GM06990 (cell line): ENCODE results near the gene GHSR.
"Not testable (repeated sequence)": the region's sequence is repeated elsewhere in the genome, so short reads cannot be mapped to it uniquely, and the experiment has no call there.

Experiments used
- DNase-seq: peaks from one replicate; pipeline ENCODE4 v3.0.0-alpha.2; 2011; ENCODE audit not compliant: insufficient read length; ENCODE audit errors: extremely low read depth
- H3K27me3 ChIP-seq: replicated peaks from 2 replicates; pipeline ENCODE4 v1.6.0; 2011; ENCODE audit warnings: low read length; ENCODE audit not compliant: control insufficient read depth, insufficient read depth
- H3K36me3 ChIP-seq: 2 replicates; pipeline ENCODE4 v1.5.1; 2011; ENCODE audit warnings: low read length; ENCODE audit not compliant: control insufficient read depth, insufficient read depth
- H3K4me3 ChIP-seq: replicated peaks from 2 replicates; pipeline ENCODE4 v1.5.1; 2011; ENCODE audit warnings: low read depth, mild to moderate bottlenecking, control low read depth, low read length
- TF ChIP-seq, protein P1 (sequence below): IDR thresholded peaks from 2 replicates; pipeline ENCODE4 v1.5.1; 2011; ENCODE audit warnings: low read length, control low read depth, mild to moderate bottlenecking, inconsistent platforms; ENCODE audit not compliant: insufficient read depth, poor library complexity, severe bottlenecking

The GHSR gene, protein sequence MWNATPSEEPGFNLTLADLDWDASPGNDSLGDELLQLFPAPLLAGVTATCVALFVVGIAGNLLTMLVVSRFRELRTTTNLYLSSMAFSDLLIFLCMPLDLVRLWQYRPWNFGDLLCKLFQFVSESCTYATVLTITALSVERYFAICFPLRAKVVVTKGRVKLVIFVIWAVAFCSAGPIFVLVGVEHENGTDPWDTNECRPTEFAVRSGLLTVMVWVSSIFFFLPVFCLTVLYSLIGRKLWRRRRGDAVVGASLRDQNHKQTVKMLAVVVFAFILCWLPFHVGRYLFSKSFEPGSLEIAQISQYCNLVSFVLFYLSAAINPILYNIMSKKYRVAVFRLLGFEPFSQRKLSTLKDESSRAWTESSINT

DNA sequence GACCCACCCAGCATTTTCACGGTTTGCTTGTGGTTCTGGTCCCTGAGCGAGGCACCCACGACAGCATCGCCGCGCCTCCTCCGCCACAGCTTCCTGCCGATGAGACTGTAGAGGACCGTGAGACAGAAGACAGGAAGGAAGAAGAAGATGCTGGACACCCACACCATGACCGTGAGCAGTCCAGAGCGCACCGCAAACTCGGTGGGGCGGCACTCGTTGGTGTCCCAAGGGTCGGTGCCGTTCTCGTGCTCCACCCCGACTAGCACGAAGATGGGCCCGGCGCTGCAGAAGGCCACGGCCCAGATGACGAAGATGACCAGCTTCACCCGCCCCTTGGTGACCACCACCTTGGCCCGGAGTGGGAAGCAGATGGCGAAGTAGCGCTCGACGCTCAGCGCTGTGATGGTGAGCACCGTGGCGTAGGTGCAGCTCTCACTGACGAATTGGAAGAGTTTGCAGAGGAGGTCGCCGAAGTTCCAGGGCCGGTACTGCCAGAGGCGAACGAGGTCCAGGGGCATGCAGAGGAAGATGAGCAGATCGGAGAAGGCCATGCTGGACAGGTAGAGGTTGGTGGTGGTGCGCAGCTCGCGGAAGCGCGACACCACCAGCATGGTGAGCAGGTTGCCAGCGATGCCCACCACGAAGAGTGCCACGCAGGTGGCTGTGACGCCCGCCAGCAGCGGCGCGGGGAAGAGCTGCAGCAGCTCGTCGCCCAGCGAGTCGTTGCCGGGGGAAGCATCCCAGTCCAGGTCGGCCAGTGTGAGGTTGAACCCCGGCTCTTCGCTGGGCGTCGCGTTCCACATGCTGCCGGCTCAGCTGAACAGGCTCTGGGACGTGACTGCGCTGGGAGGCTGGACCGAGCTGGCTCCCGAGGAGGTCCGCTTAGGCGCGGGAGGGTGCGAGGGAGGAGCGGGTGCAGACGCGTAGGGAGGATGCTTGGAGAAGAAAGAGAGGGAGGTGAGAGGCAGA lies at the start of gene GHSR:
GHSR (minus strand) TSS at position 846 of the 969 bp plus-strand sequence; CDS start at position 803, 43 bp downstream.
- Histone ChIP-seq H3K36me3 (no peaks in the 10 kb centered on the region), H3K4me3 (no peak within 1 kb of the TSS), H3K27me3 (no peaks in the 10 kb centered on the region; the same call in 1 of the 2 replicates)
- TF ChIP-seq, protein P1, sequence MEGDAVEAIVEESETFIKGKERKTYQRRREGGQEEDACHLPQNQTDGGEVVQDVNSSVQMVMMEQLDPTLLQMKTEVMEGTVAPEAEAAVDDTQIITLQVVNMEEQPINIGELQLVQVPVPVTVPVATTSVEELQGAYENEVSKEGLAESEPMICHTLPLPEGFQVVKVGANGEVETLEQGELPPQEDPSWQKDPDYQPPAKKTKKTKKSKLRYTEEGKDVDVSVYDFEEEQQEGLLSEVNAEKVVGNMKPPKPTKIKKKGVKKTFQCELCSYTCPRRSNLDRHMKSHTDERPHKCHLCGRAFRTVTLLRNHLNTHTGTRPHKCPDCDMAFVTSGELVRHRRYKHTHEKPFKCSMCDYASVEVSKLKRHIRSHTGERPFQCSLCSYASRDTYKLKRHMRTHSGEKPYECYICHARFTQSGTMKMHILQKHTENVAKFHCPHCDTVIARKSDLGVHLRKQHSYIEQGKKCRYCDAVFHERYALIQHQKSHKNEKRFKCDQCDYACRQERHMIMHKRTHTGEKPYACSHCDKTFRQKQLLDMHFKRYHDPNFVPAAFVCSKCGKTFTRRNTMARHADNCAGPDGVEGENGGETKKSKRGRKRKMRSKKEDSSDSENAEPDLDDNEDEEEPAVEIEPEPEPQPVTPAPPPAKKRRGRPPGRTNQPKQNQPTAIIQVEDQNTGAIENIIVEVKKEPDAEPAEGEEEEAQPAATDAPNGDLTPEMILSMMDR: no peak
- DNase-seq: no peak

DNA sequence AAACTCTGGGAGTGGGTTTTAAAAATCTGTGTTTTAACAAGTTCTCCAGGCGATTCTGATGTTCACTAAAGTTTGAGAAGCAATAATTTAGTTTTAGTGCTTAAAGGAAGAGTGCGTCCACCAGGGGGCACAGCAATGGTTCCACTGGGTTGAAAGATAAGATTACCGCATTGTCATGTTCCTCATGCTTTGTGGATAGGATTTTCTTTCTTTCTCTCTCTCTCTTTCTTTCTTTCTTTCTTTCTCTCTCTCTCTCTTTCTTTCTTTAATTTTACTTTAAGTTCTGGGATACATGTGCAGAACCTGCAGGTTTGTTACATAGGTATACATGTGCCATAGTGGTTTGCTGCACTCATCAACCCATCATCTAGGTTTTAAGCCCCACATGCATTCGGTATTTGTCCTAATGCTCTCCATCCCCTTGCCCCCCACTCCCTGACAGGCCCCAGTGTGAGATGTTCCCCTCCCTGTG lies 42.0 kb upstream of the GHSR start:
- H3K4me3 ChIP-seq, H3K36me3 ChIP-seq, H3K27me3 ChIP-seq, DNase-seq: not testable (repeated sequence)
- TF ChIP-seq, protein P1: peak; percentile 73

- H3K36me3 ChIP-seq: no peaks in the 10 kb centered on the region
- TF ChIP-seq, protein P1: no peak
- no peak overlapping the region for H3K4me3 ChIP-seq
- no peak for DNase-seq
- H3K27me3 ChIP-seq: no peaks in the 10 kb centered on the region
These were observed 29.9 kb upstream of the GHSR start for GRCh38 chr3:172478116-172478515.

- Histone ChIP-seq H3K27me3 (no peaks in the 10 kb centered on the region), H3K4me3 (no peak overlapping the region; the same call in 1 of the 2 replicates), H3K36me3 (no peaks in the 10 kb centered on the region)
- DNase-seq: no peak
- TF ChIP-seq, protein P1: no peak
These were observed 28.1 kb upstream of the GHSR start for GRCh38 chr3:172476347-172476746.

- TF ChIP-seq, protein P1: no peak
- Histone ChIP-seq H3K4me3 (no peak overlapping the region), H3K36me3 (no peaks in the 10 kb centered on the region), H3K27me3 (no peaks in the 10 kb centered on the region)
- no peak for DNase-seq
These were observed 27.4 kb upstream of the GHSR start for GRCh38 chr3:172475703-172476102.
